GM21423 (cell line): Measurements from ENCODE around the gene PYDC2.
"Not testable (repeated sequence)": the region's sequence is repeated elsewhere in the genome, so short reads cannot be mapped to it uniquely, and the experiment has no call there.

Experiments
- ATAC-seq: cut with Tn5 transposase; IDR thresholded peaks from one replicate; pipeline ENCODE4 v1.9.1; 2021; ENCODE audit warnings: mild to moderate bottlenecking, moderate library complexity; ENCODE audit not compliant: unreplicated experiment

PYDC2 gene

DNA sequence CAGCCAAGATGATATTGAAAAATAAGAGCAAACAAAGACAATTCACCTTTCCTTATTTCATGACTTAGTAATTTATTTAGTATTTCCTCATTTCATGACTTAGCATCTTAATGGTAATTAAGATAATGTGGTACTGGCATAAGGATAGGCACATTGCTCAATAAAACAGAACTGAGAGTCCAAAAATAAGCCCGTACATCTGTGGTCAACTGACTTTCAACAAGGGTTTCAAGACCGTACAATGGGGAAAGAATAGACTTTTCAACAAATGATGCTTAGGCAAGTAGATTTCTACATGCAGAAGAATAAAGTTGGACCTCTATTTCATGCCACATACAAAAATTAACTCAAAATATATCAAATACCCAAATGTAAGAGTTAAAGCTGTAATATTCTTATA is 603 bp upstream of the PYDC2 start:
- no peak for ATAC-seq

DNA sequence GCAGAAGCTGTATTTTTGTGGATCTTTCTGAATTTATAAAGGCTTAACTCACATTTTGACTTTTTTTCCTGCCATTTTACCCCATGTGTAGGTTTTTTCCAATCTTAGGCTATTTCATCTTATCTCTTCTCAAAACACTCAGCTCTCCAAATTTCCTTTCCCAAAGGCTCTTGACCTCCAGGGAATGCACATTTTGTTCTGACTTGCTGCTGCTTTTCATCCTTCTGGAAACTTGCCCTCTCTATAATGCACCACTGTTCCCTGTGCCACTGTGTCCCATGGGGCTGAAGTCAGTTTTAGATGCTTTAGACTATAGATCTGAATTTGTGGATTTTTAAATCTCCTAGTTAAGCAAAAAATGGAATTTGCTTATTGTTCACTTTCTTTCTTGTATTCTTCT is 9.1 kb downstream of the PYDC2 start:
- ATAC-seq, result no peak

DNA sequence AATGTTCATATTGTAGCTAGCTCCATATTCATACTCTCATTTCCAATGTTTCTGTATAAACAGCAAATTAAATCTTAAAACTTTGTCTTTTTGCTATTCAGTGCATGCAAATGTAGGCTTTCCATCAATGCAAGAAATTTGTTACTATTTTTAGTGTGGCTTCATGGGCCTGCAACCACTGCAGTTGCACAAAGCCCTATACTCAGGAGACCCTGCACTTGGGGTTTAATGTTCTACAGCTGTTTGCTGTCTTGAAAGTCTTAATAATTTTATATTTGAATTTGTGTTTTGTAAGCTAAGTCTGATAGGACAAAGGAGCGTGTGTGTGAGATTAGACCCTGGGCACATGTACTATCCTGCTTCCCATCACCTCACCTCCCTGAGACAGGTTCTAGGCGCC is 9.6 kb downstream of the PYDC2 start:
- no peak for ATAC-seq

DNA sequence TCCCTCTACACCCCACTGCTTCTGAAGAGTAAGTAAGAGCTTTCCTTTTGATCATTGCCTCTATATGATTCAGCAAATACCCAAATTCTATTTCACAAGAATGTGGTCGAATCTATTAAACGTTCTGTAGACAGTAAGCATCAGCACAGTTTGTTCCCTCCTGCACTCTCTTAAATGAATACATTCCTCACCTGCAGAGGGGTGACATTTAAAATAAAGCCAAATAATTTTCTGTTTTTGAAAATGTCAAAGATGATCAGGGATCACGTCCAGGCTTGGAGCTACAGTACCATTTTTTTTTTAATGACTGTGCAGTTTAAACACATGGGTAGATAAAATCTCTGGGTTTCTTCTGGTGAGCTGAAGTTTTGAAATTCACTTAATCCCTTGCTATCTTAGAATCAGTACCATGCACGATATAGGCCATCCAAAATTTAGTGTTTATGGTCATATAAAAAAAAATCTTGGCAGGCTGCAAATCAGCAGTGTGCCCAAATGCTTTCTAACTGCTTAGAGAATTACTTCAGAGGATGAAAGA is 12.8 kb downstream of the PYDC2 start:
- ATAC-seq, result no peak

DNA sequence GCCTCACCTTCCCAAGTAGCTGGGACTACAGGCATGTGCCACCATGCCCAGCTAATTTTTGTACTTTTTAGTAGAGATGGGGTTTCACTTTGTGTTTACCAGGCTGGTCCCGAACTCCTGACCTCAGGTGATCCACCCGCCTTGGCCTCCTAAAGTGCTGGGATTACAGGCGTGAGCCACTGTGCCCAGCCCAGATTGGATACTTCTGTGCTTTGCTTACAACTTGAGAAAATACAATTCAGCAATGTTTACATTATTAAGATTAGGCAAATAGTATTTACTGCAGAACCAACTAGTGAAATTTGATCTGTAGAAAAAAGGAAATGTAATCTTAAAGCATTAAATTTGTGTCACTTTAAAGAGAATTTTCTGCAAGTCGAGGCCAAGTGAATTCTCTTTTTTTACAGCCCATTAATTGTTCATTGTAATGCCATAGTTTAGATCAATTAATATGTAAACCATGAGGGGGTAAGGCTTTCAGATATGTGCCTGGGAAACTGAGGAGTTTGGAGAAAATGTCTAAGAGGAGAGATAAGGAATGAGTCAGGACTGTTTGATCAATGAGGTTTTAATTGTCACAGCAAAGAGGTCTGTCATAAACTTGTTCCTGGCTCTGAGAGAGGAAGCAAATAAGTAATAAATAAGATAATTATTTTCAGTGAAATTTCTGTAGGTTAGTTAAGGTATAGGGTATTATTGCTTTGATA is 15.3 kb downstream of the PYDC2 start:
- no peak for ATAC-seq

DNA sequence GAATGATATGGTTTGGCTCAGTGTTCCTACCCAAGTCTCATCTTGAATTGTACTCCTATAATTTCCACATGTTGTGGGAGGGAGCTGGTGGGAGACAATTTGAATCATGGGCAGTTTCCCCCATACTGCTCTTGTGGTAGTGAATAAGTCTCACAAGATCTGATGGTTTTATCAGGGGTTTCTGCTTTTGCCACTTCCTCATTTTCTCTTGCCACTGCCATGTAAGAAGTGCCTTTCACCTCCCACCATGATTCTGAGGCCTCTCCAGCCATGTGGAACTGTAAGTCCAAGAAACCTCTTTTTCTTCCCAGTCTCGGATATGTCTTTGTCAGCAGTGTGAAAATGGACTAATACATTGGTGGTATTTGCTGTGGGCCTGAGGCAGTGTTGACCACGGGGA is 23.0 kb downstream of the PYDC2 start:
- ATAC-seq, result not testable (repeated sequence)

DNA sequence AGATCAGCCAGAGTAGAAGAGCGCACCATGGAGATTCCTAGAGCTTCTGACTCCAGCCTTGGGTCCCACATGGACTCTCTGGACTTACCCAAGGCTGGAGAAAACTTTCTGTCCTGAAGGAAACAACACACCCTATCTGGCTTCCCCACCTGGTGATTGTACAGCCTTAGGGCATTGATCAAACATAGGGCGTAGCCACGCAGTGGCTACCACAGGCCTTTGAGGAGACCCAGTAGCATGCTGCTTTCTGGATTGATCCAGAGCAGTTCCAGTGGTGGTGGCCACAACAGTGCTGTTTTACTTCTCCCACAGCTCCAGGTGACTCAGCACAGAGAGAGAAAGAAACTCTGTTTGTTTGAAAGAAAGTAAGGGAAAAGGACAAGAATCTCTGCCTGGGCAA is 23.5 kb downstream of the PYDC2 start:
- no peak for ATAC-seq

DNA sequence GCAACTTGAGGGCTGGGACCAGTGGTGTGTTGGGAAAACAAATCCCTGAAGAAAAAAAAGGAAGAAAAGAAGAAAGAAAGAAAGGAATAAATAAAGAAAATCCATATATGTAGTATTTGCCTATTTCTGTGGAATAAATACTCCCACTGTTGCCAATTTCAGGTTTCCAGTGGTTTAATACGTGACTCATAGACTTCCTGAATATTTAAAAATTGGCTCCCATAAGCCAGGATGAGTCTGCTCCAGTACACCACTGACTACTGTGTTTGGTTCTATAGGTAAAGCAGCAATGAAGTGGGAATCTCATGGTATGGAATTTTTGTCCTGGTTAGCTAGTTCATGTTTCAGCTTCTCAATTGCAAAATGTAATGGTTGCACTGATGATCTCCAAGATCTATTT is 31.6 kb downstream of the PYDC2 start:
- no peak for ATAC-seq

DNA sequence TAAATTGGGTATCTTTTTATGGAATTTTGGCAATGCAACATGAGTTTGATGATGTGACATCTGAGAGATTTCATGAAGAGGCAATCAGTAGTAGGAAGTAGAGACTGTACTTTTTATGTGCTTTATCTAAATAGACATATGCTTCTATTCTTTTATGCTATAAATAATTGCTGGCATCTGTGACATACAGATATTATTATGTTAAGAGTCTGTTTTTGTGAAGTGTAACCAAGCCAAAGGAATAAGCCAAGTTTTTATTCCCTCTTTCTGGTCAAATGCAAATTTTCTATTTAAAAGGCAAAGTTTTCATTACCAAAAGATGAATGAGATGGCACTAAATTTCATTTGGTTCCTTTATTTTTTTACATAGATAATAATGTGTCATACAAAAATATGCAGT is 32.4 kb downstream of the PYDC2 start:
- no peak for ATAC-seq

DNA sequence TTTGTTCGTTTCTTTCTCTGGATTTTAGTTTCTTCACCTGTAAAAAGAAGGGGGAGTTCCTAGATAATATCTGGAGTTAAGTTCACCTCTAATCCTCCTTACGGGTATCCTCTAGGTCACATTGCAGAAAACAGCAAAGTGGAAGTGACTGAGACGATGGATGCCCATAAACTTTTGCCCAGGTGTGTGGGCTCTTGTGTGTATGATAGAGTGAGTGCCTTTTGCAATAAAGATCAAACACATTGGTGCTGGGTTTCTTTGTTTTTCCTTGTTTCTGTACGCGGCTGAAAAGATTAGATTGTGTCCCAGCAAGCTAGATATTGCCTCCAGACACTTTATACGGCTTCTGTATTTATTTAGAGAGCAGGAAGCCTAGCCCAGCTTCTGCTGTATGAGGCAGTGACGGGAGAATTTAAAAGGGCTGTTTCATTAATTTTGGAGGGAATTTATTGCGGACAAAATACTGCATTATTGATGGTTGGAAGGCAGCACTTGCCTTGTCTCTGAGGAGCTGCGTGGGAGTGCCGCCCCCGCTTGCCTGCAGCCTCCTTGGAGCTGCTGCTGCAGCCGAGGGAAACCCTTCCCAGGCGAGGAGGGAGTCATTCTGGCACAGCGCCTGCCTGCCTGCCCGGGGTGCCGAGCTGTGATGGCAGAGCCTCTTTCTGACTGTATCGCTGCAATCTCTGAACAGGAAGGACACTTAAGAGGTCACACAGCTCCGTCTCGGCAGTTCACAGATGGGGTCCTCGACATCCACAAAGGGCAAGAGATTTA is 38.5 kb downstream of the PYDC2 start:
- no peak for ATAC-seq

DNA sequence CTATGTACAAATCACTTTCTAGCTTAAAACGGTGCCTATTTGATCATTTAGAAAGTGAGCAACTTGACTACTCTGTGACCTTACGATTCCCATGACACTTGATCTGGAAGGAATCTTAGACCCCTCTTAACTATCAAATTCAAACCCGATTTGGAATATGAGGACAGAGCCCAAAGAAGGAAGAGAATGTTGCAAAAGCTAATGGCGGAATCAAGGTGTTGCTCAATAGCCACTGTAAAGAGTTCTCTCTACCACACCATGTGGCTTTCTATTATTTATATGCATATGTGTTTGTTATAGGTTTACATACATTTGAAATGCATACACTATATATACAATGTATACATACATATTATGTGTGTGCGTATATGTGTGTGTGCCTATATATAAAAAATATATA is 39.9 kb downstream of the PYDC2 start:
- ATAC-seq, result no peak

DNA sequence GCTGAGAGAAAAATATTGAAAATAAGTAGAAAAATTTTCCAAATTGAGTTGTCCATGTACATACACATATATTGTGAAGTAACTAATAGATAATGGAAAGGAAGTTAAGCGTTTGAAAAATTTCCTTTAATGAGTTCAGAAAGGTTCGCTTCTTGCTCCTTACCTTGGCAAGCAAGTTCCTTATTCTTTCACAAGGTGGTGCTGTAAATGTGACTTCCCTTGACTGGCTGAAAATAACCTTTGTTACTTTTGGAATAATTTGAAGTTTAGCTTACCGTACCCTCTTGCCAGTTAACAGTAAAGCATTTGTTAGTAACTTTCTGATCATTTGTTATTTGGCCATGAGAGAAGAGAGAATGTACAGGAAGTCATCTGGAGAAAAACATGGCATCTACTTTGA is 41.6 kb downstream of the PYDC2 start:
- no peak for ATAC-seq

DNA sequence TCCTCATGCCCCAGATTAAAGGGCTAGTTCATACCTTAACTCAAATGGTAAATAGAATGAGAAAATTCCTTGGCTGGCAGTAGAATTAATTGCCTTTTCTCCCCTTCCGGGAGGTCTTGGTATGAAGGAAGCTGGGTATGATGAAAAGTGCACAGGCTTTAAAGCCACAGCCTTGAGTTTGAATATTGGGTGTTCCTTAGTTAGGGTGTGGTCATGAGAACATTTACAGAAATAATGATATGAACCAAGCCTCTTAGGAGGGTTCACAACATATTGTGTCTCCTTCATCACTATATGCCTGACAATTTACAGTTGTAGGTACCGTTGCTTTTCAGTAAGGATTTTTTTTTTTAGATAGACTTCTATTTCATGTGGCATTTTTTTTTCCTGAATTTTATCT is 48.1 kb downstream of the PYDC2 start:
- no peak for ATAC-seq
